Measurements from ENCODE around the gene TBXT. TPM values are rescaled to one million over a fixed set of nuclear protein-coding genes. Genes with fewer than 3 reads are reported as not detected.

TBXT gene
- total and polyA plus RNA-seq, 2 of the 13 experiments (the other 11 are each of a cell fraction or from before 2014, with no cell fraction given): not detected

- no peak for FAIRE-seq
- Histone ChIP-seq H3K4me3 (replicated peaks in 1 of 3; ENCODE audit: insufficient read depth in 1 of 3, low read depth in 2 of 3, low read length in 3 of 3) (no peak overlapping the region), H3K9me3 (ENCODE audit: low read length) (no peaks in the 10 kb centered on the region), H4K20me1 (ENCODE audit: insufficient read depth, low read length) (no peaks in the 10 kb centered on the region; the same call in 1 of the 2 replicates), H3K27ac (ENCODE audit: extremely low read length, insufficient read depth, low read length) (no peak overlapping the region), H3K4me1 (ENCODE audit: insufficient read depth, low read length) (no peaks in the 10 kb centered on the region), H3K9ac (ENCODE audit: insufficient read depth, low read depth, low read length) (no peak overlapping the region), H3K79me2 (ENCODE audit: insufficient read depth, low read length) (no peaks in the 10 kb centered on the region), H2AFZ (ENCODE audit: low read length) (no peak overlapping the region), H3K36me3 (replicated peaks in 1 of 2; ENCODE audit: control insufficient read depth in 1 of 2, insufficient read depth in 2 of 2, low read length in 2 of 2) (no peaks in the 10 kb centered on the region), H3K27me3 (ENCODE audit: control insufficient read depth in 1 of 2, insufficient read depth in 2 of 2, low read length in 2 of 2) (peaks cover 10 to 73% of the 10 kb centered on the region in 2 experiments), H3K4me2 (ENCODE audit: low read depth, low read length) (no peak overlapping the region)
- WGBS (ENCODE audit: low lambda C conversion rate): under 1% methylated on average over 9 of the region's 9 CpGs
- no TSS peak for BruUV-seq (replicated peaks)
- DNase-seq (ENCODE audit: low spot score): no peak
- ATAC-seq: peak; percentile 63
- intact Hi-C loops (cut with micrococcal nuclease; ENCODE audit: unreplicated experiment): no loop called here
- in situ Hi-C loops (cut with HindIII; ENCODE audit: extremely low pct_ligation_motif_present, low pct_unique_long_range_greater_than_20kb): no loop called here
- POLR2A ChIA-PET: no interaction called here
- TF ChIP-seq ZSCAN30 (CRISPR knock-in tag; IDR thresholded peaks at IDR 0.05) (no peak), THYN1 (CRISPR knock-in tag; IDR thresholded peaks at IDR 0.05; ENCODE audit: borderline replicate concordance, low read depth) (no peak), NR3C1 (CRISPR knock-in tag; IDR thresholded peaks at IDR 0.05) (no peak), MTA3 (CRISPR knock-in tag; IDR thresholded peaks at IDR 0.05) (no peak), SRY (CRISPR knock-in tag; IDR thresholded peaks at IDR 0.05) (no peak), ZKSCAN8 (CRISPR knock-in tag; IDR thresholded peaks at IDR 0.05; ENCODE audit: borderline replicate concordance) (no peak), MTERF4 (CRISPR knock-in tag; IDR thresholded peaks at IDR 0.05) (no peak), ZNF570 (CRISPR knock-in tag; IDR thresholded peaks at IDR 0.05; ENCODE audit: borderline replicate concordance) (no peak), GABPB1 (CRISPR knock-in tag; IDR thresholded peaks at IDR 0.05) (no peak)
- TF ChIP-seq, protein P1, sequence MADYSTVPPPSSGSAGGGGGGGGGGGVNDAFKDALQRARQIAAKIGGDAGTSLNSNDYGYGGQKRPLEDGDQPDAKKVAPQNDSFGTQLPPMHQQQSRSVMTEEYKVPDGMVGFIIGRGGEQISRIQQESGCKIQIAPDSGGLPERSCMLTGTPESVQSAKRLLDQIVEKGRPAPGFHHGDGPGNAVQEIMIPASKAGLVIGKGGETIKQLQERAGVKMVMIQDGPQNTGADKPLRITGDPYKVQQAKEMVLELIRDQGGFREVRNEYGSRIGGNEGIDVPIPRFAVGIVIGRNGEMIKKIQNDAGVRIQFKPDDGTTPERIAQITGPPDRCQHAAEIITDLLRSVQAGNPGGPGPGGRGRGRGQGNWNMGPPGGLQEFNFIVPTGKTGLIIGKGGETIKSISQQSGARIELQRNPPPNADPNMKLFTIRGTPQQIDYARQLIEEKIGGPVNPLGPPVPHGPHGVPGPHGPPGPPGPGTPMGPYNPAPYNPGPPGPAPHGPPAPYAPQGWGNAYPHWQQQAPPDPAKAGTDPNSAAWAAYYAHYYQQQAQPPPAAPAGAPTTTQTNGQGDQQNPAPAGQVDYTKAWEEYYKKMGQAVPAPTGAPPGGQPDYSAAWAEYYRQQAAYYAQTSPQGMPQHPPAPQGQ (CRISPR knock-in tag; IDR thresholded peaks at IDR 0.05; ENCODE audit: borderline replicate concordance): no peak
- TF ChIP-seq, protein P2, sequence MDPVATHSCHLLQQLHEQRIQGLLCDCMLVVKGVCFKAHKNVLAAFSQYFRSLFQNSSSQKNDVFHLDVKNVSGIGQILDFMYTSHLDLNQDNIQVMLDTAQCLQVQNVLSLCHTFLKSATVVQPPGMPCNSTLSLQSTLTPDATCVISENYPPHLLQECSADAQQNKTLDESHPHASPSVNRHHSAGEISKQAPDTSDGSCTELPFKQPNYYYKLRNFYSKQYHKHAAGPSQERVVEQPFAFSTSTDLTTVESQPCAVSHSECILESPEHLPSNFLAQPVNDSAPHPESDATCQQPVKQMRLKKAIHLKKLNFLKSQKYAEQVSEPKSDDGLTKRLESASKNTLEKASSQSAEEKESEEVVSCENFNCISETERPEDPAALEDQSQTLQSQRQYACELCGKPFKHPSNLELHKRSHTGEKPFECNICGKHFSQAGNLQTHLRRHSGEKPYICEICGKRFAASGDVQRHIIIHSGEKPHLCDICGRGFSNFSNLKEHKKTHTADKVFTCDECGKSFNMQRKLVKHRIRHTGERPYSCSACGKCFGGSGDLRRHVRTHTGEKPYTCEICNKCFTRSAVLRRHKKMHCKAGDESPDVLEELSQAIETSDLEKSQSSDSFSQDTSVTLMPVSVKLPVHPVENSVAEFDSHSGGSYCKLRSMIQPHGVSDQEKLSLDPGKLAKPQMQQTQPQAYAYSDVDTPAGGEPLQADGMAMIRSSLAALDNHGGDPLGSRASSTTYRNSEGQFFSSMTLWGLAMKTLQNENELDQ (CRISPR knock-in tag; IDR thresholded peaks at IDR 0.05; ENCODE audit: borderline replicate concordance): no peak
- TF ChIP-seq, protein P3, sequence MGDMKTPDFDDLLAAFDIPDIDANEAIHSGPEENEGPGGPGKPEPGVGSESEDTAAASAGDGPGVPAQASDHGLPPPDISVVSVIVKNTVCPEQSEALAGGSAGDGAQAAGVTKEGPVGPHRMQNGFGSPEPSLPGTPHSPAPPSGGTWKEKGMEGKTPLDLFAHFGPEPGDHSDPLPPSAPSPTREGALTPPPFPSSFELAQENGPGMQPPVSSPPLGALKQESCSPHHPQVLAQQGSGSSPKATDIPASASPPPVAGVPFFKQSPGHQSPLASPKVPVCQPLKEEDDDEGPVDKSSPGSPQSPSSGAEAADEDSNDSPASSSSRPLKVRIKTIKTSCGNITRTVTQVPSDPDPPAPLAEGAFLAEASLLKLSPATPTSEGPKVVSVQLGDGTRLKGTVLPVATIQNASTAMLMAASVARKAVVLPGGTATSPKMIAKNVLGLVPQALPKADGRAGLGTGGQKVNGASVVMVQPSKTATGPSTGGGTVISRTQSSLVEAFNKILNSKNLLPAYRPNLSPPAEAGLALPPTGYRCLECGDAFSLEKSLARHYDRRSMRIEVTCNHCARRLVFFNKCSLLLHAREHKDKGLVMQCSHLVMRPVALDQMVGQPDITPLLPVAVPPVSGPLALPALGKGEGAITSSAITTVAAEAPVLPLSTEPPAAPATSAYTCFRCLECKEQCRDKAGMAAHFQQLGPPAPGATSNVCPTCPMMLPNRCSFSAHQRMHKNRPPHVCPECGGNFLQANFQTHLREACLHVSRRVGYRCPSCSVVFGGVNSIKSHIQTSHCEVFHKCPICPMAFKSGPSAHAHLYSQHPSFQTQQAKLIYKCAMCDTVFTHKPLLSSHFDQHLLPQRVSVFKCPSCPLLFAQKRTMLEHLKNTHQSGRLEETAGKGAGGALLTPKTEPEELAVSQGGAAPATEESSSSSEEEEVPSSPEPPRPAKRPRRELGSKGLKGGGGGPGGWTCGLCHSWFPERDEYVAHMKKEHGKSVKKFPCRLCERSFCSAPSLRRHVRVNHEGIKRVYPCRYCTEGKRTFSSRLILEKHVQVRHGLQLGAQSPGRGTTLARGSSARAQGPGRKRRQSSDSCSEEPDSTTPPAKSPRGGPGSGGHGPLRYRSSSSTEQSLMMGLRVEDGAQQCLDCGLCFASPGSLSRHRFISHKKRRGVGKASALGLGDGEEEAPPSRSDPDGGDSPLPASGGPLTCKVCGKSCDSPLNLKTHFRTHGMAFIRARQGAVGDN (CRISPR knock-in tag; IDR thresholded peaks at IDR 0.05): no peak
- CTCF ChIA-PET (ENCODE audit: low intra/inter-chr PET ratio, low total read pairs): no interaction called here
Observed at GRCh38 chr6:166173281-166173951, 5.8 kb upstream of the TBXT start.
